Kidney (tissue), 14 donors: Measurements from ENCODE around the gene HOXA7. TPM values are rescaled to one million over a fixed set of nuclear protein-coding genes. Genes with fewer than 3 reads are reported as not detected.

Source experiments
- DNase-seq, 5 donors: peaks; one replicate each; pipeline ENCODE4 v3.0.0-alpha.2; 2013 to 2020
- FAIRE-seq: peaks from 2 replicates; lab custom pipeline; 2012; peaks lifted over from hg19 to GRCh38; lab: Jason Lieb, UNC
- H3K27ac ChIP-seq, 2 donors: one replicate each; pipeline ENCODE4 v1.7.0; 2013; ENCODE audit warnings: low read depth in 2 of 2, low read length in 2 of 2, inconsistent platforms in 1 of 2
- H3K27me3 ChIP-seq: one replicate; pipeline ENCODE4 v1.7.1; 2013; ENCODE audit warnings: low read length, inconsistent platforms; ENCODE audit not compliant: control insufficient read depth, insufficient read depth
- H3K36me3 ChIP-seq, 3 donors: one replicate each; pipeline versions ENCODE4 v1.7.0 to v1.7.1; 2013; ENCODE audit warnings: low read length in 3 of 3, control low read depth in 1 of 3, inconsistent platforms in 1 of 3; ENCODE audit not compliant: insufficient read depth in 3 of 3, control insufficient read depth in 2 of 3
- H3K4me1 ChIP-seq, 3 donors: one replicate each; pipeline versions ENCODE4 v1.7.0 to v1.7.1; 2013; ENCODE audit warnings: low read length in 3 of 3, inconsistent platforms in 1 of 3, low read depth in 1 of 3; ENCODE audit not compliant: control insufficient read depth in 2 of 3, insufficient read depth in 2 of 3
- H3K4me3 ChIP-seq, 3 donors: one replicate each; pipeline versions ENCODE4 v1.7.0 to v1.8.1; 2013; ENCODE audit warnings: low read length in 3 of 3, control low read depth in 1 of 3, inconsistent platforms in 1 of 3
- H3K9ac ChIP-seq, 3 donors: one replicate each; pipeline versions ENCODE4 v1.7.0 to v1.7.1; 2013; ENCODE audit warnings: low read length in 3 of 3, control low read depth in 1 of 3, inconsistent platforms in 1 of 3
- H3K9me3 ChIP-seq, 3 donors: one replicate each; pipeline versions ENCODE4 v1.7.0 to v1.7.1; 2013; ENCODE audit warnings: low read length in 3 of 3, control low read depth in 1 of 3, inconsistent platforms in 1 of 3; ENCODE audit not compliant: control insufficient read depth in 2 of 3, insufficient read depth in 1 of 3
- intact Hi-C: fragments of 100-400 bp; cut with DNase I; formaldehyde crosslinking; loops from one replicate; pipeline ENCODE4 v1.11.1; 2022
- polyA plus RNA-seq: library from polyadenylated mRNA; stranded (reverse); fragments of 350-450 nt; fragmentation: Illumina TruSeq; extraction: RNeasy Lipid Tissue Mini Kit (QIAGEN cat#74804); gene quantifications from one replicate; pipeline ENCODE4 v1.2.3, GENCODE V29; 2014; ENCODE audit warnings: low read depth, low replicate concordance; ENCODE audit not compliant: insufficient read depth
- total RNA-seq: library from RNA; stranded (reverse); fragmentation: NEBNext Ultra II Directional; extraction: Animal tissue kit (Norgen Biotek cat#: 25700); gene quantifications from one replicate; pipeline ENCODE4 v1.2.1, GENCODE V29; 2021
- TF ChIP-seq, protein P1 (sequence below): IDR thresholded peaks from 3 replicates; pipeline ENCODE4 v1.5.1; 2012; ENCODE audit warnings: mild to moderate bottlenecking, moderate library complexity, borderline replicate concordance; ENCODE audit not compliant: insufficient read depth; ENCODE audit errors: extremely low read depth
- donor health status: control.
- donor health status: control.
- donor health status: control.
- donor health status: control.
- donor health status: control.
- donor health status: DM: yes; HTN: yes; CAD: no.
- donor health status: Normal renal cell carcinoma (clear cell type).

HOXA7 gene
- total and polyA plus RNA-seq, 2 donors from 2014 or later, result 23.8 to 31.3 TPM

DNA sequence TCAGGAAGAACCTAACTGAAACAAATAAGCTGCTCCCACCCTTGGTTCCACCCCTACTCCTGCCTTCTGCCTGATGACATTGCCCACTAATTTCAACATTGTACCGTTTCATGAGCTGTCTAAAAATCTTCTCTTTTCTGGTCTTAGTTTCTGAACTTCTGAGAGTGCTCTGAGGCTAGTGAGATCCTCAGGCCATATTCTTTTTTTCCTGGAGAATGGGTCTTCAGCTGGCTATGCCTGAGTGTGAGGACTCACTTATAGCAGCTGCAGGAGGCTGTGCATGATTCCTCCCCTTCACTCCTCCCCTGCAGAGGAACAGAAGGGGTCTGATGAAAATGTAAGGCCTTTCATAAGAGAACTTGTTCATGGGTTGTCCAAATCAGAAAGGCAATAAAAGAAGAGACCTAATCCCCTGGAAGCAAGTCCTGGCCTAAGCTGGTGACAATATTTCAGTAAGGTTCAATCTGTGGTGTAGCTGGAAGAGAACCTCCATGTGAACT, 37.0 kb downstream of the HOXA7 start:
- H3K27ac ChIP-seq, result peak overlapping the region; percentile 30 to 88
- FAIRE-seq, result no peak
- H3K9me3 ChIP-seq, result no peaks in the 10 kb centered on the region
- peaks cover 0 to 2% (median 0%) of the 10 kb centered on the region in 3 donors for H3K36me3 ChIP-seq
- H3K9ac ChIP-seq, result peak overlapping the region in 2 of 3 donors; percentile 5 to 57
- TF ChIP-seq, protein P1, sequence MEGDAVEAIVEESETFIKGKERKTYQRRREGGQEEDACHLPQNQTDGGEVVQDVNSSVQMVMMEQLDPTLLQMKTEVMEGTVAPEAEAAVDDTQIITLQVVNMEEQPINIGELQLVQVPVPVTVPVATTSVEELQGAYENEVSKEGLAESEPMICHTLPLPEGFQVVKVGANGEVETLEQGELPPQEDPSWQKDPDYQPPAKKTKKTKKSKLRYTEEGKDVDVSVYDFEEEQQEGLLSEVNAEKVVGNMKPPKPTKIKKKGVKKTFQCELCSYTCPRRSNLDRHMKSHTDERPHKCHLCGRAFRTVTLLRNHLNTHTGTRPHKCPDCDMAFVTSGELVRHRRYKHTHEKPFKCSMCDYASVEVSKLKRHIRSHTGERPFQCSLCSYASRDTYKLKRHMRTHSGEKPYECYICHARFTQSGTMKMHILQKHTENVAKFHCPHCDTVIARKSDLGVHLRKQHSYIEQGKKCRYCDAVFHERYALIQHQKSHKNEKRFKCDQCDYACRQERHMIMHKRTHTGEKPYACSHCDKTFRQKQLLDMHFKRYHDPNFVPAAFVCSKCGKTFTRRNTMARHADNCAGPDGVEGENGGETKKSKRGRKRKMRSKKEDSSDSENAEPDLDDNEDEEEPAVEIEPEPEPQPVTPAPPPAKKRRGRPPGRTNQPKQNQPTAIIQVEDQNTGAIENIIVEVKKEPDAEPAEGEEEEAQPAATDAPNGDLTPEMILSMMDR, result no peak
- H3K27me3 ChIP-seq, result no peaks in the 10 kb centered on the region
- peak in 1 of 5 donors; percentile 13 for DNase-seq
- peak overlapping the region in 1 of 3 donors; percentile 28 for H3K4me3 ChIP-seq
- peaks cover 14 to 31% (median 28%) of the 10 kb centered on the region in 3 donors for H3K4me1 ChIP-seq
- intact Hi-C loops, result no loop called here

DNA sequence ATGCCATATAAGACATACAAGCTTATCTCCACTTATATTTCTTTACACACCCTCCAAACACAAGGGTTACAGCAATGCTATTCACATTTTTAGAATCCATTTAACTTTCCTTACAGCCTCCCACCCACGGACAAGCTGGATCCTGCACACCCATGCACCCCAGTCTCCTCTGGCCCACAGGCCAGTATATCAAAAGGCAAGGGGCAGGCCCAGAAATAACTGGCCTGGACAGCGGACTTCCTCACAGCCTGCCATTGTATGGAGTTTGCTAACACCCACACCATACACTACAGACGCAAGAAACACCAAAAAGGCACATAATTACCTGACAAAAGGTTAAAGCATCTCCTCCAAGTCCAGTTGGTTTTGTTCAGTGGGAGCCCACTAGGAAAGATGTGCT, 37.9 kb downstream of the HOXA7 start:
- Histone ChIP-seq H3K27me3 (no peaks in the 10 kb centered on the region), H3K9me3 (no peaks in the 10 kb centered on the region), H3K4me3 (peak overlapping the region; percentile 61 to 74 (median 64)), H3K4me1 (peaks cover 13 to 28% (median 28%) of the 10 kb centered on the region in 3 donors), H3K9ac (peak overlapping the region in 2 of 3 donors; percentile 54 to 81), H3K27ac (peak overlapping the region; percentile 96), H3K36me3 (peaks cover 0 to 2% (median 0%) of the 10 kb centered on the region in 3 donors)
- no peak for FAIRE-seq
- peak in 4 of 5 donors; percentile 37 to 73 (median 51) for DNase-seq
- intact Hi-C loops, result no loop called here
- TF ChIP-seq, protein P1, result no peak

DNA sequence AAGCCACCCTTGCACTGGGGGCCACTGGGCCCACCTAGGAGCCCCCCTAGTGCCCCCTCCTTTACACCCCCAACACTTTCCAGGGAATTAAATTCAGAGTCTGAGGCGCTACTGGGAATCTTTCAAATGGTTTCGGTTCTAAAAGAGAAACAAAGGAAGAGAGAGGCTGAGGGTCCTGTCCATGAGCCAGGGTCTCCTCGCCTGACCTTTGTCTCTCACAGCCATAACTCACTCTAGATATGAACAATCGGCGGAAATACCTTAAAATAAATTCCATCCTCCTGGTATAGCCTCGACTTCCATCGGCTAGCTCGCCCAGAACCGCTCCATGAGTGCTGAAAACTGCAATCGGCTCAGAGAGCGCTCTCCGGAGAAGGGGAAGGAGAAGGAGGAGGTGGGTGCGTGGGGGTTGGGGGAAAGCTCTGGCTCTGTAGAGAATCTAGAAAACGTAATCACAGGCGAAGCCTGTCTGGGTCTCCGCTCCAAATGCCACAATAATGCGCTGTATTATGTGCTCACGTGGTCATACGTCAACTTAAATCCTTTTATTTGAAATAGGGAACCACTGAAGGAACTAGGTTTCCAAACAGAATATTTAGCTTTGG, 38.5 kb downstream of the HOXA7 start:
- Histone ChIP-seq H3K4me3 (peak overlapping the region; percentile 61 to 74 (median 64)), H3K4me1 (peaks cover 13 to 31% (median 26%) of the 10 kb centered on the region in 3 donors), H3K36me3 (peaks cover 0 to 2% (median 0%) of the 10 kb centered on the region in 3 donors), H3K27me3 (no peaks in the 10 kb centered on the region), H3K9ac (peak overlapping the region; percentile 54 to 81 (median 78)), H3K27ac (peak overlapping the region; percentile 96), H3K9me3 (no peaks in the 10 kb centered on the region)
- FAIRE-seq (no peak), DNase-seq (peak in 4 of 5 donors; percentile 69 to 83 (median 78))
- intact Hi-C loops, result no loop called here
- TF ChIP-seq, protein P1, result no peak
